Breast epithelium (tissue), 3 donors: ENCODE results near the gene OR14K1. TPM values are rescaled to one million over a fixed set of nuclear protein-coding genes. Genes with fewer than 3 reads are reported as not detected.

Experiments
- total RNA-seq, 3 donors: library from RNA; depleted of rRNA; stranded (reverse); fragments of >200 nt; gene quantifications; one replicate each; pipeline ENCODE4 v1.1.0, GENCODE V29; 2016

The OR14K1 gene
- total RNA-seq, 3 donors from 2014 or later = 1.0 to 1.3 TPM; not detected in 1

Other genes with a start within 250 kb of the OR14K1 start
- gene OR2C3, start 202.2 kb upstream of the OR14K1 start, total RNA-seq = not detected
- gene GCSAML, start 189.5 kb upstream of the OR14K1 start, total RNA-seq = 1 to 10 TPM in 1 of 3 donors, under 1 TPM in 1, not detected in 1; 0.15 to 1.3 TPM
- not detected for gene OR2G2, start 150.3 kb upstream of the OR14K1 start, total RNA-seq
- not detected for gene OR2G3, start 133.0 kb upstream of the OR14K1 start, total RNA-seq
- not detected for gene OR13G1, start 58.9 kb upstream of the OR14K1 start, total RNA-seq
- gene OR6F1, start 22.0 kb upstream of the OR14K1 start, total RNA-seq = not detected
- not detected for gene OR14A2, start 9.5 kb downstream of the OR14K1 start, total RNA-seq
- gene OR1C1, start 21.9 kb downstream of the OR14K1 start, total RNA-seq = not detected
- gene OR14A16, start 85.5 kb downstream of the OR14K1 start, total RNA-seq = not detected
- gene OR11L1, start 103.3 kb downstream of the OR14K1 start, total RNA-seq = not detected
- gene TRIM58, start 118.6 kb downstream of the OR14K1 start, total RNA-seq = 1 to 10 TPM in 2 of 3 donors, under 1 TPM in 1; 0.32 to 4.6 (median 1.0) TPM
- 1 to 10 TPM in 1 of 3 donors, not detected in 2; 3.6 TPM for gene OR2W3, start 157.0 kb downstream of the OR14K1 start, total RNA-seq
- not detected for gene OR2T8, start 181.6 kb downstream of the OR14K1 start, total RNA-seq
- gene OR2AJ1, start 186.3 kb downstream of the OR14K1 start, total RNA-seq = not detected
- gene OR2L8, start 210.2 kb downstream of the OR14K1 start, total RNA-seq = 1 to 10 TPM in 1 of 3 donors, under 1 TPM in 1, not detected in 1; 0.73 to 1.3 TPM
- under 1 TPM in 1 of 3 donors, not detected in 2; 0.44 TPM for gene OR2AK2, start 226.6 kb downstream of the OR14K1 start, total RNA-seq